Mesendoderm (in vitro differentiated cells): ENCODE results near the gene MOB4.
"Not testable (repeated sequence)": the region's sequence is repeated elsewhere in the genome, so short reads cannot be mapped to it uniquely, and the experiment has no call there.

Source experiments
- DNase-seq: peaks from one replicate; pipeline ENCODE4 v3.0.0; 2013
- H2AK5ac ChIP-seq: 2 replicates; pipeline ENCODE4 v1.6.1; 2013; ENCODE audit warnings: low read length, inconsistent platforms
- H2BK120ac ChIP-seq: 2 replicates; pipeline ENCODE4 v1.6.1; 2013; ENCODE audit warnings: low read depth, mild to moderate bottlenecking, low read length, moderate library complexity, mixed read lengths
- H2BK15ac ChIP-seq: replicated peaks from 2 replicates; pipeline ENCODE4 v1.6.1; 2013; ENCODE audit warnings: low read depth, mild to moderate bottlenecking, moderate library complexity
- H2BK5ac ChIP-seq: 2 replicates; pipeline ENCODE4 v1.6.1; 2013; ENCODE audit warnings: low read length, inconsistent platforms
- H3K18ac ChIP-seq: 2 replicates; pipeline ENCODE4 v1.6.1; 2013; ENCODE audit warnings: mild to moderate bottlenecking, low read length, mixed read lengths
- H3K23ac ChIP-seq: one replicate; pipeline ENCODE4 v1.6.1; 2013; ENCODE audit warnings: low read length
- H3K27ac ChIP-seq: 2 replicates; pipeline ENCODE4 v1.5.1; 2013; ENCODE audit warnings: low read depth, mild to moderate bottlenecking, inconsistent platforms, low read length, moderate library complexity
- H3K27me3 ChIP-seq: 2 replicates; pipeline ENCODE4 v1.6.1; 2013; ENCODE audit warnings: low read length, control low read depth, mild to moderate bottlenecking, inconsistent platforms; ENCODE audit not compliant: insufficient read depth, poor library complexity
- H3K36me3 ChIP-seq: 2 replicates; pipeline ENCODE4 v1.6.1; 2013; ENCODE audit warnings: low read length, inconsistent platforms; ENCODE audit not compliant: control insufficient read depth, insufficient read depth
- H3K4ac ChIP-seq: one replicate; pipeline ENCODE4 v1.6.1; 2013; ENCODE audit warnings: low read depth, mild to moderate bottlenecking, low read length, moderate library complexity
- H3K4me1 ChIP-seq: 2 replicates; pipeline ENCODE4 v1.6.1; 2013; ENCODE audit warnings: low read depth, low read length, inconsistent platforms; ENCODE audit not compliant: control insufficient read depth
- H3K4me2 ChIP-seq: 2 replicates; pipeline ENCODE4 v1.6.1; 2013; ENCODE audit warnings: low read length
- H3K4me3 ChIP-seq: 2 replicates; pipeline ENCODE4 v1.5.1; 2013; ENCODE audit warnings: mild to moderate bottlenecking, low read length
- H3K56ac ChIP-seq: one replicate; pipeline ENCODE4 v1.6.1; 2013; ENCODE audit warnings: low read length
- H3K79me1 ChIP-seq: 2 replicates; pipeline ENCODE4 v1.6.1; 2013; ENCODE audit warnings: low read length, inconsistent platforms
- H3K79me2 ChIP-seq: 2 replicates; pipeline ENCODE4 v1.6.1; 2013; ENCODE audit warnings: mild to moderate bottlenecking, low read length; ENCODE audit not compliant: control insufficient read depth, insufficient read depth
- H3K9ac ChIP-seq: 2 replicates; pipeline ENCODE4 v1.6.1; 2013; ENCODE audit warnings: low read length, inconsistent platforms
- H4K5ac ChIP-seq: one replicate; pipeline ENCODE4 v1.6.1; 2013; ENCODE audit warnings: low read length
- H4K8ac ChIP-seq: one replicate; pipeline ENCODE4 v1.6.1; 2013; ENCODE audit warnings: low read depth, mild to moderate bottlenecking, control low read depth, low read length, moderate library complexity
- WGBS: extraction: QIAGEN DNeasy Blood & Tissue Kit; methylation state at CpG from one replicate; pipeline ENCODE4 v1.1.7; 2013; ENCODE audit warnings: low lambda C conversion rate, missing lambda C conversion rate; ENCODE audit not compliant: insufficient coverage; ENCODE audit errors: extremely low coverage; 5-methylcytosine and 5-hydroxymethylcytosine counted together

The MOB4 gene

DNA sequence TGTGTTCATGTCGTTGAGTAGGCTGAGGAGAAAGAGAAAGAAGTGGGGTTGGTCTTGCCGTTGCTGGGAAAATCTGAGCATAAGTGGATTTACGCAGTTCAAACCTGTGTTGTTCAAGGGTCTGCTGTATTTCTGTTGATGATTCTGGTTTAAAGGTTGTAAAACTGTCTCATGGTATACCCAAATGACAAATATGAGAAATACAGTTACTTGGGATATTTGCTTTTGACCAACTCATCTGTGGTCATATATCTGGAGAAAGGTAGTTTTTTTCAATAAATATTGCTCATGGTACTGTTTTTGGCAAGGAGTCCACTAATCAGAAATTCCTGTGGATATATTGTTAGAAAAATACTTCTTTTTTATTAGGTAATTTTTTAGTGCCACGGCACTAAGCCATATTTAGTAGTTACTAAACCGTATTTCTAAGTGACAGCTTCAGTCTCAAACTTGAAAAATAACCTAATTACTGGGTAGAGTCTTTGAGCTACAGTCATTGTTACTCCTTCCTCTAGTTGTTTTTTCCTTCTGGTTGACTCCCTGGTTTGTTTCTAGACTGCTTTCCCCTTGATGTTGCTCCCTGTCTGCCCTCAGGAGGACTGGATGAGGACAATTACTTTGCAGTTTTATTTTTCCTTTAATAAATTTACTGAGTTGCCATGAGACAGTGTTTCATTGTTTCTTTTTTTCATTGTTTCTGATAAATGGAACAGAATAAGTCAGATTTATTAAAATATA, 31.5 kb downstream of the MOB4 start:
- WGBS = no CpG with 5 or more reads among the region's 5 CpGs
- Histone ChIP-seq H3K56ac (no peak overlapping the region), H3K79me2 (no peaks in the 10 kb centered on the region), H4K8ac (no peak overlapping the region), H3K23ac (no peak overlapping the region), H3K27ac (no peak overlapping the region), H2BK120ac (no peak overlapping the region), H3K9ac (no peak overlapping the region), H2AK5ac (no peak overlapping the region), H2BK5ac (no peak overlapping the region), H3K4me3 (no peak overlapping the region), H3K79me1 (peaks cover 1% of the 10 kb centered on the region), H3K4ac (no peak overlapping the region), H2BK15ac (no peak overlapping the region), H3K4me2 (no peak overlapping the region), H4K5ac (no peak overlapping the region), H3K18ac (no peak overlapping the region), H3K27me3 (no peaks in the 10 kb centered on the region), H3K36me3 (no peaks in the 10 kb centered on the region), H3K4me1 (no peaks in the 10 kb centered on the region)
- DNase-seq = no peak

DNA sequence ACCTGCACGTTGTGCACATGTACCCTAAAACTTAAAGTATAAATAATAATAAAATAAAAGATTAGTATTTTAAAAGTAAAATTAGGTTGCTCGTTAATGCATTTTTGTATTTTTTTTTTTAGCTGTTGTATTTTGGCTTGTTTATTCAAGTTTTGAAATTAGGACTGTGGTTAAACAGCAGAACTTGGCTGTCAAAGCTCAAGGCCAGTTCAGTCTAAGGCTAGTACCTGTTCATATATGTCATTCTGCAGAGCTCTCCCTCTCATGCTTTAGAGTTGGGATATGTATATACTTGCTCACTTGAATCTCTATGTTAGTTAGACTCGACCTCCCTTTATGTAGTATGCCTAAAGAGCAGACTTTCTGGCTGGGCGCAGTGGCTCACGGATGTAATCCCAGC, 32.7 kb downstream of the MOB4 start:
- Histone ChIP-seq H3K79me1 (peaks cover 1% of the 10 kb centered on the region), H3K23ac (no peak overlapping the region), H3K79me2 (no peaks in the 10 kb centered on the region), H3K36me3 (no peaks in the 10 kb centered on the region), H2BK15ac (no peak overlapping the region), H2BK120ac (no peak overlapping the region), H3K18ac (no peak overlapping the region), H3K4ac (no peak overlapping the region), H2BK5ac (no peak overlapping the region), H3K9ac (no peak overlapping the region), H4K8ac (no peak overlapping the region), H3K27ac (no peak overlapping the region), H2AK5ac (no peak overlapping the region), H3K4me3 (no peak overlapping the region), H3K56ac (no peak overlapping the region), H3K27me3 (no peaks in the 10 kb centered on the region), H4K5ac (no peak overlapping the region), H3K4me1 (no peaks in the 10 kb centered on the region), H3K4me2 (no peak overlapping the region)
- WGBS = 100% methylated on average over 1 of the region's 5 CpGs
- DNase-seq = no peak

DNA sequence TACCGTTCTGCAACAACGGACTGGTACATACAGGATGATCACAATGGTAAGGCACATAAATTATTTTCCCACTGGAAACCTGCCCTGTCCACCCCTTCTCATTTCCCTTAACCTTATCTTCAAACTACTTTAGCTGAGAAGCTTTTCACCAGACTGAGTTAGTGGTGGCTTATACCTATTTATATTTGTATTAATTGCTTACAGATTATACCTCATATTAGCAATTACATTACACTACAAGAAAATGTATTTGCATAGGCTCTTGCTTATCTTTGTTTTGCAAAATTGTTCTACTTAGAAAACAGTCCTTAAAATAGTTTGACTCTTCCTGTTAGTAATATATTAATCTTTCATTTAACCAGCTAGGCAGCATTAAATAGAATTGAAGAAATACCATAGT, 35.4 kb downstream of the MOB4 start:
- H3K9ac ChIP-seq, H3K27me3 ChIP-seq, H2BK5ac ChIP-seq, H3K4me2 ChIP-seq, H3K36me3 ChIP-seq, H3K18ac ChIP-seq, H2BK120ac ChIP-seq, H3K4ac ChIP-seq, DNase-seq, H2AK5ac ChIP-seq, H4K5ac ChIP-seq, H3K27ac ChIP-seq, H3K79me2 ChIP-seq, H3K79me1 ChIP-seq, H2BK15ac ChIP-seq, H3K23ac ChIP-seq, H4K8ac ChIP-seq, H3K56ac ChIP-seq, H3K4me1 ChIP-seq, H3K4me3 ChIP-seq: not testable (repeated sequence)
- no CpG with 5 or more reads among the region's 2 CpGs for WGBS

DNA sequence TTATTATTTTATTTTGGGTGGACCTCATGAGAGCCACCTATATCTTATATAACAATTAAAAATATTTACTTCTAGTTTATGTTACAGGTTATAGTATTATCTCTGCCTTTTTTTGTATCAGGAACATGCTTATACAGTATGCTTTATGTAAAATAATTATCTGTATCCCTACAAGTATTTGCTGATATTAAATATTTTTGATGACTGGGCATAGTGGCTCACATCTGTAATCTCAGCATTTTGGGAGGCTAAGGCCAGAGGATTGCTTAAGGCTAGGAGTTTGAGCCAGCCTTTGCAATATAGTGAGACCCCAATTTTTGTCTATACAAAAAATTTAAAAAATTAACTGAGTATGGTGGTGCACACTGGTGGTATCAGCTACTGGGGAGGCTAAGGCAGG, 39.6 kb downstream of the MOB4 start:
- Histone ChIP-seq H2BK120ac (no peak overlapping the region), H3K36me3 (peaks cover 2% of the 10 kb centered on the region)

DNA sequence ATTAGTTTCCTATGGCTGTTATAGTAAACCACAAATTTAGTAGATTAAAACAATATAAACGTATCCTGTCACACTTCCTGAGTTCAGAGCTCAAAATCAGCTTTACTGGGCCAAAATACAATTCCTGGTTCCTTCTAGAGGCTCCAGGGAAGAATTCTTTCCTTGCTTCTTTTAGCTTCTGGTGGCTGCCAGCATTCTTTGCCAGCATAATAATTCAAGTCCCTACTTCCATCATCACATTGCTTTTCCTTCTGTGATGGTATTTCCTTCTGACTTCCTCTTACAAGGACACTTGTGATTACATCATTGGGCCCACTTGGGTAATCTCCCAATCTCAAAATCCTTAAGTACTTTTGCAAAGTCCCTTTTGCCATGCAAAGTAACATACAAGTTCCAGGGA, 40.6 kb downstream of the MOB4 start:
- DNase-seq = peak; percentile 77
- H3K79me1 ChIP-seq = no peaks in the 10 kb centered on the region

More for the DNA sequence above, 39.6 kb downstream of the MOB4 start:
- Histone ChIP-seq H4K5ac (no peak overlapping the region), H4K8ac (no peak overlapping the region), H3K4me3 (no peak overlapping the region), H3K4me2 (no peak overlapping the region), H2BK15ac (no peak overlapping the region), H2AK5ac (no peak overlapping the region), H2BK5ac (no peak overlapping the region), H3K23ac (no peak overlapping the region), H3K4me1 (no peaks in the 10 kb centered on the region), H3K27me3 (no peaks in the 10 kb centered on the region), H3K18ac (no peak overlapping the region), H3K79me2 (no peaks in the 10 kb centered on the region), H3K4ac (no peak overlapping the region), H3K56ac (no peak overlapping the region), H3K79me1 (no peaks in the 10 kb centered on the region), H3K27ac (no peak overlapping the region), H3K9ac (no peak overlapping the region)
- DNase-seq = no peak

DNA sequence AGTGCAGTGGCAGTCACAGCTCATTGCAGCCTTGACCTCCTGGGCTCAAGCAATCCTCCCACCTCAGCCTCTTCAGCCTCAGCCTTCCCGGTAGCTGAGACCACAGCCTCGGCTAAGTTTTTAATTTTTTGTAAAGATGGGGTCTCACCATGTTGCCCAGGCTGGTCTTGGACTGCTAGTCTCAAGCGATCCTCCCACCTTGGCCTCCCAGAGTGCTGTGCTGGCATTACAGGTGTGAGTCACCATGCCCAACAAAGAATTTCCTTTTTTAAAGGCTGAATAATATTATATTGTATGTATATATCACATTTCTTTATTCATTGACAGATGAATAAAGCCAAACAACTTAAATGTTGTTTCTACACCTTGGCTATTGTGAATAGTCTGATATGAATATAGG, 42.5 kb downstream of the MOB4 start:
- Histone ChIP-seq H4K8ac (no peak overlapping the region), H3K36me3 (peaks cover 2% of the 10 kb centered on the region), H3K4me1 (no peaks in the 10 kb centered on the region), H3K27ac (no peak overlapping the region), H2BK120ac (no peak overlapping the region), H4K5ac (no peak overlapping the region), H3K9ac (no peak overlapping the region), H3K4me2 (no peak overlapping the region), H3K23ac (no peak overlapping the region), H3K18ac (no peak overlapping the region), H3K4me3 (no peak overlapping the region), H3K56ac (no peak overlapping the region), H3K79me1 (no peaks in the 10 kb centered on the region), H2BK5ac (no peak overlapping the region), H2AK5ac (no peak overlapping the region), H3K79me2 (no peaks in the 10 kb centered on the region), H2BK15ac (no peak overlapping the region), H3K27me3 (no peaks in the 10 kb centered on the region), H3K4ac (no peak overlapping the region)
- WGBS = no CpG with 5 or more reads among the region's 3 CpGs
- no peak for DNase-seq

More for the DNA sequence above, 40.6 kb downstream of the MOB4 start:
- H4K5ac ChIP-seq = no peak overlapping the region
- no peak overlapping the region for H3K23ac ChIP-seq
- H3K4me3 ChIP-seq = no peak overlapping the region
- H3K4ac ChIP-seq = no peak overlapping the region
- no peaks in the 10 kb centered on the region for H3K79me2 ChIP-seq
- no peak overlapping the region for H4K8ac ChIP-seq
- H3K36me3 ChIP-seq = peaks cover 2% of the 10 kb centered on the region
- H2BK15ac ChIP-seq = no peak overlapping the region
- no peak overlapping the region for H2BK120ac ChIP-seq
- no peak overlapping the region for H3K18ac ChIP-seq
- H2BK5ac ChIP-seq = no peak overlapping the region
- no peak overlapping the region for H3K9ac ChIP-seq
- no CpG with 5 or more reads among the region's 1 CpG for WGBS
- no peak overlapping the region for H3K27ac ChIP-seq
- H3K56ac ChIP-seq = no peak overlapping the region
- H3K27me3 ChIP-seq = no peaks in the 10 kb centered on the region
- no peak overlapping the region for H3K4me2 ChIP-seq
- H2AK5ac ChIP-seq = no peak overlapping the region
- H3K4me1 ChIP-seq = no peaks in the 10 kb centered on the region
